ENCODE measurements around the gene TPD52L1. TPM values are rescaled to one million over a fixed set of nuclear protein-coding genes. Genes with fewer than 3 reads are reported as not detected.
A peak's percentile ranks its signal among the peaks of the same experiment; 100 is the strongest.

TPD52L1 gene
- total RNA-seq, 1 experiment from 2014 or later: 29.2 TPM

GRCh38 chr6:125232466-125232865, 78.9 kb downstream of the TPD52L1 start:
- H3K4me3 ChIP-seq: no peak overlapping the region
- DNase-seq: no peak
- H3K9me3 ChIP-seq: 0 out of 2 replicates have a peak, but pooled peaks cover 2% of the 10 kb centered on the region
- no peaks in the 10 kb centered on the region for H3K27me3 ChIP-seq
- no peaks in the 10 kb centered on the region for H3K36me3 ChIP-seq

GRCh38 chr6:125233202-125233601, 79.6 kb downstream of the TPD52L1 start:
- Histone ChIP-seq H3K27me3 (no peaks in the 10 kb centered on the region), H3K4me3 (no peak overlapping the region), H3K36me3 (no peaks in the 10 kb centered on the region), H3K9me3 (0 out of 2 replicates have a peak, but pooled peaks cover 2% of the 10 kb centered on the region)
- no peak for DNase-seq

DNA sequence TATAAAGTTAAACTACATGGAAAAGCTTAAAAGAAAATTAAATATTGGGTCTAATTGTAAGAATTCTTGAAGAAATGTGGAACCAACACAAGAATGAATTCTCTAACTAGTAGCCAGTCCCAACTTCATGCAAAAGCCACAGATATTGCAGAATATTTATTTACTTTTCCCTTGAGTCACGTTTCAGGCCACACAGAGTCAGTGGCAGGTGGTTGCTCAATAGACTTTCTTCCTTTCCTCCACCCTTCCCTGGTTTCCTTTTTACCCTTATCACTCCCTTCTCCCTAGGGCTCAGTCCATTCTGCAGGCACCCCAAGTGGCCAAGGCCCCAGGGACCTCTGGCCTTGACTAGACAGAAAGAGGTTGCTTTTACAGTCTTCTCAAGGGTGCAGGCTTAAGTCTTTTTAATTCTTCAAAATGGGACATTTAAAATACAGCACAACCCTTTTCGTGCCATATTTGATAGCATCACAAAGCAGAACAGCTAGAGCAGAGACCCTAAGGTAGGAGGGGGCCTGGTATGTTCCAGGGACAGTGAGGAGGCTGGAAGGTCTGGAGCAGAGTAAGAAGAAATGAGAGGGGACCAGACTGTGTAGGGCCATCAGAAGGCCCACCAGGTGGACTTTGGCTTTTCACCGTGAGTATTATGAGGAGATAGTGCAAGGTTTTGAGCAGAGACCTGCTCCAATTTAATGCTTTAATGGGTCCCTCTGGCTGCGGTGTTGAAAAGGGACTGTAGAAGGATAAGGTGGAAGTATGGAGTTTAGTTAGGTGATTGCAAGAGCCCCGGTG, 83.2 kb downstream of the TPD52L1 start:
- Histone ChIP-seq H3K4me3 (no peak overlapping the region), H3K9me3 (peaks cover 8% of the 10 kb centered on the region; the same call in 1 of the 2 replicates), H3K27me3 (no peaks in the 10 kb centered on the region), H3K36me3 (no peaks in the 10 kb centered on the region)
- no peak for DNase-seq

- no peak for DNase-seq
- peaks cover 6% of the 10 kb centered on the region; the same call in 1 of the 2 replicates for H3K9me3 ChIP-seq
- no peaks in the 10 kb centered on the region for H3K36me3 ChIP-seq
- no peak overlapping the region for H3K4me3 ChIP-seq
- H3K27me3 ChIP-seq: no peaks in the 10 kb centered on the region
These were observed 84.2 kb downstream of the TPD52L1 start for GRCh38 chr6:125237764-125238163.

DNA sequence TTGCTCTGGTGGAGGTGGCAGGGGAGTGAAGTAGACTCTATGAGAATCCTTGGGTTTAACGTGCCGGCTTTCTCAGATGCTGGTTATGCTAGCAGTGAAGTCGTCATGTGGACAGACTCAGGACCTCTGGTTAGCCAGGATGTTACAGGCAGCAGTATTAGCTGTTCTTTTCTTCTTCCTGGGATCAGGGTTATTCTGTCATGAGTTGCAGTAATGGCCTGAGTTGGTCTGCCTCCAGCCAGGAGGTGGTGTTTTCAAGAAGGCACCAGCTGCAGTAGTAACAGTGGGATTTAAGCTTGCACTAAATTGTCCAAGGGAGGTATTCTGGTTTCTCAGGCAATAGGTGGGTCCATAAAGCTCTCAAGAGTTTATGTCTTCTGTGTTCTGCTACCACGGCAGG, 91.5 kb downstream of the TPD52L1 start:
- Histone ChIP-seq H3K9me3 (peaks cover 6% of the 10 kb centered on the region; the same call in 1 of the 2 replicates), H3K27me3 (no peaks in the 10 kb centered on the region), H3K4me3 (no peak overlapping the region), H3K36me3 (no peaks in the 10 kb centered on the region)
- DNase-seq: no peak

- H3K36me3 ChIP-seq: no peaks in the 10 kb centered on the region
- DNase-seq: no peak
- H3K9me3 ChIP-seq: peaks cover 5% of the 10 kb centered on the region; the same call in 1 of the 2 replicates
- no peak overlapping the region for H3K4me3 ChIP-seq
- H3K27me3 ChIP-seq: no peaks in the 10 kb centered on the region
These were observed 92.1 kb downstream of the TPD52L1 start for GRCh38 chr6:125245523-125246264.

DNA sequence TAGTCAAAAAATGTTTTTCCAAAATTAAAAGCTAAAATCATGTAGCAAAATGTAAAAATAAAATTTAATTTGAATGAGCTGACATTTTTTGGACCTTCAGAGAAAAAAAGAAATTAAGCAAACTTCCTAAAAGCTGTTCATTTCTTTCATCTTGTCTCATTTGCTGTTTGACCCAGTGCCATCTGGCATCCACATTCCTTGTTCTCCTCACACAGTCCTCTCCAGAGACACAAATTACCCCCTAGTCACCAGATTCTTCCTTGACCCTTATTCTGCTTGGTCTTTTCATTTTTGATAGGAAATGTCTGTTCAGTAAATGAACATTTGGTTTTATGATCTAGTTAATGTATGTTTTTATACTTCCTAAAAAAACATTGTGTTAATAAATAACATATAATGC, 93.0 kb downstream of the TPD52L1 start:
- no peak overlapping the region for H3K4me3 ChIP-seq
- no peak for DNase-seq
- no peaks in the 10 kb centered on the region; the same call in 1 of the 2 replicates for H3K9me3 ChIP-seq
- H3K27me3 ChIP-seq: no peaks in the 10 kb centered on the region
- no peaks in the 10 kb centered on the region for H3K36me3 ChIP-seq

GRCh38 chr6:125248136-125248535, 94.6 kb downstream of the TPD52L1 start:
- DNase-seq: no peak
- H3K9me3 ChIP-seq: no peaks in the 10 kb centered on the region; the same call in 1 of the 2 replicates
- no peaks in the 10 kb centered on the region for H3K27me3 ChIP-seq
- no peak overlapping the region for H3K4me3 ChIP-seq
- H3K36me3 ChIP-seq: no peaks in the 10 kb centered on the region

DNA sequence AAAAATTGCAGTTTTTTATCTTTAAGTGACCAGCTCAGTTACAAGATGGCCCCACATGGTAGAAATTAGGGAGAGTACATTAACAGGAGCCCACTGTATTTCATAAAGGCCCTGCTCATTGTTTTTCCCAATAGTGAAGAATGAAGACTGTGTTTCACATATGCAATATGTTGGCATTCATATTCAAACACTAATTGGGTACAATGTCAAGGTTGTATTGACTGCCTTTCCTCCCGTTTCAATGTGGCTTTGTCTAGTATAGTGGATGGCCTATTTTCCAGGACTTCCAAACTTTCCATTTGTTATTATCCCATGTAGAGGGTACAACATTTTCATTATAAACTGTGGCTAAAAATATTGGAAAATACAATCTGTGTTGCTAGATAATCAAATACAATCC, 96.9 kb downstream of the TPD52L1 start:
- Histone ChIP-seq H3K27me3 (no peaks in the 10 kb centered on the region), H3K9me3 (no peaks in the 10 kb centered on the region)

DNA sequence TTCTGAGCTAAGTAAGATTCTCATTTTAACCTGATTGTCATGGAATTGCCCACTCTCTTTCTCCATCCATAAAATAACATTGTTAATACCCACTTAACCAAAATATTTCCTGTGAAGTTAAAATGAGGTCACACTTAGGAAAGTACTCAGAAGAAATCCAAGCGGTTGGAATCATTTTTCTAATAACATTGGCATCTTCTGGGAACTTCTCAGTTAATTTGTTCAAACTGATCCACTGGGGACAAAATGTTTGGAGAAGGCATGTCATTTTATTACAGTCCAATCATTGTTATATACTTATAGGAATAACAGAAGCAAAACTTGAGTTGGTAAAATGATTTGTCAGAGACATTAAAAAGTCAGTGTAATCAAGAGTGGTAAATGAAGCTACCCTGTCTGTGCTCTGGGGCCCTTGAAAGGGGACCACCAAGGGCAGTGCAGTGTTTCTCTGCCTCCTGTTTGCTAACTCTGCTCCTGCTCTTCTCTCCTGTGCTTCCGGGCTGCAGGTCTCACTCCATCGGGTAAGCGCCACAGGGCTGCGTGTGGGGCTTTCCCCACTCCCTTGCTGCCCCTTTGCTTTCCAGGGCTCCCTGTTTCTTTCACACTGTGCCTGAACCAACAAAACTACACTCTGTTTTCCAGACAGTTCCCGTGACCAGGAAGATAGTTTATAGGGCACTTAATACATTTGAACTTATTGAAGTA, 98.1 kb downstream of the TPD52L1 start:
- Histone ChIP-seq H3K27me3 (no peaks in the 10 kb centered on the region), H3K4me3 (no peak overlapping the region), H3K9me3 (no peaks in the 10 kb centered on the region), H3K36me3 (no peaks in the 10 kb centered on the region)
- no peak for DNase-seq

More for the DNA sequence above, 96.9 kb downstream of the TPD52L1 start:
- H3K4me3 ChIP-seq: no peak overlapping the region
- H3K36me3 ChIP-seq: no peaks in the 10 kb centered on the region
- DNase-seq: no peak

- DNase-seq: peak; percentile 9
These were observed 99.3 kb downstream of the TPD52L1 start for GRCh38 chr6:125252891-125253290.

DNA sequence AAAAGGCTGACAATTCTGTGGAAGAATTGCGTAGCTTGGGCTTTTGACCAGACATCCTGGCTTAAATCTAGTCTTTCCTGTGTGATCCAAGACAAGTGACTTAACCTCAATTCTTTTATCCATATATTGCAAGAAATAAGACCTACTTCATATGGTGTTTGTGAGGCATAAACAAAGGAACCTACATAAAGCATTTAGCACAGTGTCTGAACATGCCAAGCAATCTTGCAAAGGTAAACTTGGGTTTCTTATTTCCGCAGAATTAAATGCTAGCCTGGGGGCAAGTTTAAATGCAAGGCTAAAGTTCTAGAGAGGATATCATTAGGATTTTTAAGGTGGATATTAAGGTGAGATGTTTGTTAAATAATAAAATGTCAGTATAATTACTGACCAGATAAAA, 100.3 kb downstream of the TPD52L1 start:
- no peaks in the 10 kb centered on the region for H3K9me3 ChIP-seq
- H3K36me3 ChIP-seq: no peaks in the 10 kb centered on the region
- H3K27me3 ChIP-seq: no peaks in the 10 kb centered on the region
- no peak for DNase-seq
- H3K4me3 ChIP-seq: no peak overlapping the region

More at GRCh38 chr6:125252891-125253290, 99.3 kb downstream of the TPD52L1 start:
- Histone ChIP-seq H3K27me3 (no peaks in the 10 kb centered on the region), H3K9me3 (no peaks in the 10 kb centered on the region), H3K4me3 (no peak overlapping the region), H3K36me3 (no peaks in the 10 kb centered on the region)

GRCh38 chr6:125254321-125254720, 100.7 kb downstream of the TPD52L1 start:
- Histone ChIP-seq H3K4me3 (no peak overlapping the region), H3K27me3 (no peaks in the 10 kb centered on the region), H3K9me3 (no peaks in the 10 kb centered on the region), H3K36me3 (no peaks in the 10 kb centered on the region)
- no peak for DNase-seq

- Histone ChIP-seq H3K9me3 (0 out of 2 replicates have a peak, but pooled peaks cover 2% of the 10 kb centered on the region), H3K36me3 (no peaks in the 10 kb centered on the region; the same call in 1 of the 2 replicates), H3K27me3 (no peaks in the 10 kb centered on the region), H3K4me3 (no peak overlapping the region)
- DNase-seq: peak; percentile 10
These were observed 101.6 kb downstream of the TPD52L1 start for GRCh38 chr6:125255201-125255600.

DNA sequence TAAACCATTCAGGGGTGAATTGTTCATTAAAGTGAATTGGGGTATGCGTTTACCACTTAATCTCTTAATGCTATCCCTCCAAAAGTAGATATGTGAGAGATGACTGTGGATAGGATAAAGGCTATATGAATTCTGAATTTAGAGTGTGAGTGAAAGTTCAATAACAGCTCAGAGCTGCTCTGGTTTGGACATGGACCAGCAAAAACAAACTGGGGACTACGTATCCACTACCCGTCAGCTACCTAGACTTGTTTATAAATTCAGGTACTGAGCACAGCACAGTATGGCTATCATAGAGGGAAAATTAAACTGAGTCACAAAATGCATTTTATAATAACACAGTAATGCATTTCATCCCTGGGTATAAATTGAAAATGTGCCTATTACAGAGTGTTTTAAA, 103.8 kb downstream of the TPD52L1 start:
- Histone ChIP-seq H3K36me3 (no peaks in the 10 kb centered on the region; the same call in 1 of the 2 replicates), H3K4me3 (no peak overlapping the region), H3K27me3 (no peaks in the 10 kb centered on the region), H3K9me3 (peaks cover 5% of the 10 kb centered on the region; the same call in 1 of the 2 replicates)
- no peak for DNase-seq

DNA sequence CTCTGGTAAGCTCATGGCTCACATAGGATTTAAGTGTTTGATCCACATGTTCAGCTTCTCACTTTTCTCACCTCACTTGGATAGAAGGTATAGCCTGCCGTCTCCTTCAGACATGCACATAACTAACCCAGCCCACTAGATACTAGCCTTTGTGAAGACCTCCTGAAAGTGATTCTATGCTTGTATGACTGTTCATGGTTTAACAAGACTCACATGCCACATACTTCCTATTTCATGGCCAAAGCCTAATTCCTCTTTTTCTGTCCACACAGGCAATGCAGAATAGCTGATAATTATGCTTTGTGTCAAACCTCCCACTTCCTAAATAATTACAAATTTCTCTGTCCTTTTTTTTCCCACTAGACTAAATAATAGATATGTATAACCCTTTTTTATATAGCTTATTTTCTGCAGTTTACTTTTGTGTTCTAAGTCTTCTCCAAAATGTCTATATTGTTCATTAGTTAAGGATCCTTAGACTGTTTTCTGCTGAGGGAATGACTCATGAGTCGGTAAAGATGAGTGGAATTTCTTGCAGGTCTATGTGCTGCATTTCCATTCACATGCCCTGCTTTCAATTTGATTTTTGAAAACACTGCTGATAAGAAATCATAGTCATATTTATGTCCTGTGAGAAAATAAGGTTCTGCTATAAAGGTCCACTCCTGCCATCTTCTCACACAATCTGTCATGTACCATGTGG, 105.2 kb downstream of the TPD52L1 start:
- no peak for DNase-seq
- Histone ChIP-seq H3K4me3 (no peak overlapping the region), H3K27me3 (no peaks in the 10 kb centered on the region)

More for the DNA sequence above, 105.2 kb downstream of the TPD52L1 start:
- H3K9me3 ChIP-seq: peaks cover 5% of the 10 kb centered on the region; the same call in 1 of the 2 replicates
- H3K36me3 ChIP-seq: no peaks in the 10 kb centered on the region; the same call in 1 of the 2 replicates

All from MG63 (cell line).